ENCODE results near the gene AKAP6. TPM values are rescaled to one million over a fixed set of nuclear protein-coding genes. Genes with fewer than 3 reads are reported as not detected.

Gene AKAP6
- total and polyA plus RNA-seq, 2 of the 8 experiments (the other 6 are each of a cell fraction or from before 2014, with no cell fraction given): 0.09 to 0.89 TPM

DNA sequence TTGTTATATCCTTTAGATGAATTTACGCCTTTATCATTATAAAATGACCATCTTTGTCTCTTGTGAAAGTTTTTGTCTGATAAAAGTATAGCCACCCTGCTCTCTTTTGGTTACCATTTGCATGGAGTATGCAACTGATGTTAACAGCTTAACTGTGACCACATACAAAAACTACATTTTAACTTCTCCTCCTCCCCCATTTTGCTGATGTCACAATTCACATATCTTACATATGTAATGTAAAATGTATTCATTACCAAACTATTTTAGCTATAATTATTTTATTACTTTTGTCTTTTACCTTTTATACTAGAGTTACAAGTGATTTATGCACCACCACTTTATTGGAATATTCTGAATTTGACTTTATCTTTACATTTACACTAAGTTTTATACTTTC lies 425.1 kb downstream of the AKAP6 start:
- H3K18ac ChIP-seq (ENCODE audit: extremely low read depth, low read length): no peak overlapping the region
- no peak for DNase-seq (ENCODE audit: low read depth in 1 of 2, low spot score in 2 of 2)
- no peak for FAIRE-seq
- no peaks in the 10 kb centered on the region for H3K9me3 ChIP-seq (ENCODE audit: insufficient read depth in 2 of 2, low read depth in 1 of 2, low read length in 1 of 2)
- H3K27ac ChIP-seq (ENCODE audit: low read depth, low read length): no peak overlapping the region
- WGBS, 2 experiments (ENCODE audit: extremely low coverage in 1 of 2, insufficient coverage in 1 of 2, insufficient read length in 1 of 2, insufficient replicate concordance in 2 of 2, low coverage in 1 of 2, low lambda C conversion rate in 2 of 2, missing lambda C conversion rate in 1 of 2): 96% methylated on average over 1 of the region's 1 CpG; no CpG with 5 or more reads in 1 of the 2 experiments
- no peaks in the 10 kb centered on the region for H3K79me1 ChIP-seq (ENCODE audit: low read depth, low read length)
- H3K23me2 ChIP-seq (ENCODE audit: low read depth, low read length): no peaks in the 10 kb centered on the region
- H3K27me3 ChIP-seq (replicated peaks in 1 of 4; ENCODE audit: control insufficient read depth in 3 of 4, extremely low read depth in 1 of 4, insufficient read depth in 3 of 4, low read length in 3 of 4): no peaks in the 10 kb centered on the region
- no peaks in the 10 kb centered on the region for H3K4me1 ChIP-seq (replicated peaks in 1 of 4; ENCODE audit: control insufficient read depth in 3 of 4, insufficient read depth in 4 of 4, low read length in 3 of 4)
- H3K56ac ChIP-seq (replicated peaks; ENCODE audit: insufficient read length, low read depth, low read length): no peak overlapping the region
- H3K4me3 ChIP-seq (ENCODE audit: extremely low read depth in 1 of 4, insufficient read depth in 2 of 4, low read depth in 3 of 4, low read length in 4 of 4): no peak overlapping the region
- no peak overlapping the region for H2AK5ac ChIP-seq (ENCODE audit: low read depth, low read length)
- no peak overlapping the region for H2BK15ac ChIP-seq (ENCODE audit: low read length)
- TF ChIP-seq, protein P1, sequence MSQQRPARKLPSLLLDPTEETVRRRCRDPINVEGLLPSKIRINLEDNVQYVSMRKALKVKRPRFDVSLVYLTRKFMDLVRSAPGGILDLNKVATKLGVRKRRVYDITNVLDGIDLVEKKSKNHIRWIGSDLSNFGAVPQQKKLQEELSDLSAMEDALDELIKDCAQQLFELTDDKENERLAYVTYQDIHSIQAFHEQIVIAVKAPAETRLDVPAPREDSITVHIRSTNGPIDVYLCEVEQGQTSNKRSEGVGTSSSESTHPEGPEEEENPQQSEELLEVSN (IDR thresholded peaks at IDR 0.05): no peak
- TF ChIP-seq JUND (IDR thresholded peaks at IDR 0.05; ENCODE audit: low read length) (no peak), RFX5 (IDR thresholded peaks at IDR 0.05; ENCODE audit: borderline replicate concordance, low read depth, low read length) (no peak)
- no peak overlapping the region for H3K23ac ChIP-seq (ENCODE audit: insufficient read length)
- no peaks in the 10 kb centered on the region for H3K79me2 ChIP-seq (ENCODE audit: control insufficient read depth in 1 of 2, insufficient read depth in 2 of 2, low read length in 2 of 2)
- H2BK20ac ChIP-seq (ENCODE audit: low read length): no peak overlapping the region
- ChIA-PET CTCF (ENCODE audit: partially characterized antibody) (no interaction called here), POLR2A (ENCODE audit: partially characterized antibody) (no interaction called here)
- H2BK5ac ChIP-seq (ENCODE audit: low read depth, low read length): no peak overlapping the region
- no peak overlapping the region for H4K91ac ChIP-seq (replicated peaks; ENCODE audit: insufficient read length, low read length)
- H4K8ac ChIP-seq (ENCODE audit: extremely low read depth, insufficient read depth, low read length): no peak overlapping the region
- H2AFZ ChIP-seq (ENCODE audit: low read length): no peak overlapping the region
- no peak overlapping the region for H3K4ac ChIP-seq (replicated peaks; ENCODE audit: insufficient read length, low read depth, low read length)
- no peak overlapping the region for H3K14ac ChIP-seq (ENCODE audit: insufficient read length)
- no peak overlapping the region for H3K9ac ChIP-seq (replicated peaks in 1 of 4; ENCODE audit: extremely low read depth in 1 of 4, low read depth in 3 of 4, low read length in 3 of 4)
- H2BK12ac ChIP-seq (ENCODE audit: low read depth, low read length): no peak overlapping the region
- no peak overlapping the region for H2BK120ac ChIP-seq (replicated peaks; ENCODE audit: low read depth, low read length)
- H3K4me2 ChIP-seq (ENCODE audit: insufficient read depth in 1 of 2, low read depth in 2 of 2, low read length in 2 of 2): no peak overlapping the region
- H3K36me3 ChIP-seq (ENCODE audit: control insufficient read depth in 2 of 4, insufficient read depth in 4 of 4, low read length in 3 of 4): no peaks in the 10 kb centered on the region
- H4K20me1 ChIP-seq (replicated peaks in 1 of 2; ENCODE audit: control insufficient read depth in 1 of 2, insufficient read depth in 2 of 2, low read length in 2 of 2): no peaks in the 10 kb centered on the region
- no peak overlapping the region for H4K5ac ChIP-seq (ENCODE audit: insufficient read length, low read depth, low read length)
